Upper lobe of left lung (tissue), 4 donors: Measurements from ENCODE around the gene C2orf66.

Source experiments
- POLR2A ChIP-seq, 4 donors: fragments of 450-650 bp; IDR thresholded peaks; one replicate each; pipeline ENCODE4 v1.5.1; 2016 to 2017; ENCODE audit warnings: antibody characterized with exemption in 4 of 4, mild to moderate bottlenecking in 2 of 4
- TF ChIP-seq, protein P1 (sequence below), 6 experiments: fragments of 450-650 bp in 4 of 6; fragments of 200-600 bp in 2 of 6; sonication (generic) in 2 of 6; IDR thresholded peaks; one replicate each; pipeline ENCODE4 v1.5.1; 2016 to 2019; ENCODE audit warnings: antibody characterized with exemption in 6 of 6

DNA sequence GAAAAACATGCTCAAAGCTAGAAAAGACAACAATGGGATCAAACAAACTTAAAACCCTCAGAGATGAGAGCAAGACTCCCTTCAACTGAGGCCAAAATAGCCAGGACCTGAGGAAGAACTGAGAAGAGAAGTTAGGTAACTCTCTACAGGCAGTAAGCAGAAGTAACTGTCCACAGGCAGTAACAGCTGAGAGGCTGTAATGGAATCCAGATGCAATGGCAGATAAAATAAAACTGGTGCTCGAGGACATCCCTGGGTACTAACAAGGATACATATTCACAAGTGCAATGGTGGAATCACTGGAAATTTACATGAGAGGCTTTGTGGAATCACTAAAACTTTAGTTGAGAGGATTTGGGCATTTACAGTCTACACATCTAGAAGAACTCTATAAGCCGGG, 30.4 kb upstream of the C2orf66 start:
- no peak for TF ChIP-seq POLR2A (IDR thresholded peaks at IDR 0.05)
- TF ChIP-seq, protein P1, sequence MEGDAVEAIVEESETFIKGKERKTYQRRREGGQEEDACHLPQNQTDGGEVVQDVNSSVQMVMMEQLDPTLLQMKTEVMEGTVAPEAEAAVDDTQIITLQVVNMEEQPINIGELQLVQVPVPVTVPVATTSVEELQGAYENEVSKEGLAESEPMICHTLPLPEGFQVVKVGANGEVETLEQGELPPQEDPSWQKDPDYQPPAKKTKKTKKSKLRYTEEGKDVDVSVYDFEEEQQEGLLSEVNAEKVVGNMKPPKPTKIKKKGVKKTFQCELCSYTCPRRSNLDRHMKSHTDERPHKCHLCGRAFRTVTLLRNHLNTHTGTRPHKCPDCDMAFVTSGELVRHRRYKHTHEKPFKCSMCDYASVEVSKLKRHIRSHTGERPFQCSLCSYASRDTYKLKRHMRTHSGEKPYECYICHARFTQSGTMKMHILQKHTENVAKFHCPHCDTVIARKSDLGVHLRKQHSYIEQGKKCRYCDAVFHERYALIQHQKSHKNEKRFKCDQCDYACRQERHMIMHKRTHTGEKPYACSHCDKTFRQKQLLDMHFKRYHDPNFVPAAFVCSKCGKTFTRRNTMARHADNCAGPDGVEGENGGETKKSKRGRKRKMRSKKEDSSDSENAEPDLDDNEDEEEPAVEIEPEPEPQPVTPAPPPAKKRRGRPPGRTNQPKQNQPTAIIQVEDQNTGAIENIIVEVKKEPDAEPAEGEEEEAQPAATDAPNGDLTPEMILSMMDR (IDR thresholded peaks at IDR 0.05) = no peak
